Fibroblast of villous mesenchyme (primary cell): ENCODE data around the gene XCL2. TPM values are rescaled to one million over a fixed set of nuclear protein-coding genes. Genes with fewer than 3 reads are reported as not detected.
A peak's percentile ranks its signal among the peaks of the same experiment; 100 is the strongest.
"Not testable (repeated sequence)": the region's sequence is repeated elsewhere in the genome, so short reads cannot be mapped to it uniquely, and the experiment has no call there.

ENCODE experiments used
- DNase-seq: peaks from one replicate; pipeline ENCODE4 v3.0.0-alpha.2; 2010; ENCODE audit warnings: low read depth
- H3K4me3 ChIP-seq: 2 replicates; pipeline ENCODE4 v1.5.1; 2011; ENCODE audit warnings: low read depth, mild to moderate bottlenecking, low read length
- total RNA-seq: library from RNA; depleted of rRNA; stranded (reverse); fragments of >200 nt; gene quantifications from 2 replicates; pipeline ENCODE4 v1.2.3, GENCODE V29; 2012
- TF ChIP-seq, protein P1 (sequence below): IDR thresholded peaks from 2 replicates; pipeline ENCODE4 v1.5.1; 2012; ENCODE audit warnings: low read depth, mild to moderate bottlenecking, low read length; ENCODE audit not compliant: insufficient read depth

XCL2 gene
- total RNA-seq, 1 donor, result not detected

DNA sequence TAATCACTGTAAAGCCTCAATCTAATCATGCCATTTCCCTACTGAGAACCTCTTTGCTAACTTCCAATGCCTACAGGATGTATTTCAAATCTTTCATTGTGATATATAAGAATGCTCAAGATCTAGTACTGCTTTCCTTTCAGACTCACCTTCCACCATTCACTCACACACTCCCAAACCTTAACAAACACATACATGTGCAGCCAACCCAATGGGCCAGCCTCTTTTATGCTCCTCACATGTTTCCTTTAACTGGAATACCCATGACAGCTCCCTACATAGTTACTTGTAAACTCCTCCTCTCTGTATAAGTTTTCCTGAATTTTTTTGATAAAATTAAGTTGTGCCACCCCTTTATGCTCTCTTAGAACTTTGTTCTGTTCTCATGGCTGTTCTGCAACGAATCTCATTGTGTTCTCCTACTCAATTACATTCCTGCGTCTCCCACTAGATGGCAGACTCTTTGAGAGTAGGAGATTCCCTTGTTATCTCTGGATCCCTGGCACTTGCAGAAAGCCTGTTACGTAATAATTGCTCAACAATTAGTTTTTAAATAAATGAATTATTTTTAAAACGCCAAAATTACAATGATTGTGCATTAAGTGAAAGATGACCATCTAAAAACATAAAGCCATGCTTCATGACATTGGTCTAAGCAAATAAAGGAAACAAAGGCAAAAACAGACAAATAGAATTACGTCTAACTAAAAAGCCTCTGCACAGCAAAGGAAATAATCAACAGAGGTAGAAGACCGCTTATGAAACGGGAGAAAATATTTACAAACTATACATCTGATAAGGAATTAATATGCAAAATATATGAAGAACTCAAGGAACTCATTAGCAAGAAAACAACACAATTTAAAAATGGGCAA is 2.1 kb upstream of the XCL2 start:
- TF ChIP-seq, protein P1, sequence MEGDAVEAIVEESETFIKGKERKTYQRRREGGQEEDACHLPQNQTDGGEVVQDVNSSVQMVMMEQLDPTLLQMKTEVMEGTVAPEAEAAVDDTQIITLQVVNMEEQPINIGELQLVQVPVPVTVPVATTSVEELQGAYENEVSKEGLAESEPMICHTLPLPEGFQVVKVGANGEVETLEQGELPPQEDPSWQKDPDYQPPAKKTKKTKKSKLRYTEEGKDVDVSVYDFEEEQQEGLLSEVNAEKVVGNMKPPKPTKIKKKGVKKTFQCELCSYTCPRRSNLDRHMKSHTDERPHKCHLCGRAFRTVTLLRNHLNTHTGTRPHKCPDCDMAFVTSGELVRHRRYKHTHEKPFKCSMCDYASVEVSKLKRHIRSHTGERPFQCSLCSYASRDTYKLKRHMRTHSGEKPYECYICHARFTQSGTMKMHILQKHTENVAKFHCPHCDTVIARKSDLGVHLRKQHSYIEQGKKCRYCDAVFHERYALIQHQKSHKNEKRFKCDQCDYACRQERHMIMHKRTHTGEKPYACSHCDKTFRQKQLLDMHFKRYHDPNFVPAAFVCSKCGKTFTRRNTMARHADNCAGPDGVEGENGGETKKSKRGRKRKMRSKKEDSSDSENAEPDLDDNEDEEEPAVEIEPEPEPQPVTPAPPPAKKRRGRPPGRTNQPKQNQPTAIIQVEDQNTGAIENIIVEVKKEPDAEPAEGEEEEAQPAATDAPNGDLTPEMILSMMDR, result peak; percentile 50
- peak; percentile 59 for DNase-seq
- H3K4me3 ChIP-seq, result not testable (repeated sequence)

DNA sequence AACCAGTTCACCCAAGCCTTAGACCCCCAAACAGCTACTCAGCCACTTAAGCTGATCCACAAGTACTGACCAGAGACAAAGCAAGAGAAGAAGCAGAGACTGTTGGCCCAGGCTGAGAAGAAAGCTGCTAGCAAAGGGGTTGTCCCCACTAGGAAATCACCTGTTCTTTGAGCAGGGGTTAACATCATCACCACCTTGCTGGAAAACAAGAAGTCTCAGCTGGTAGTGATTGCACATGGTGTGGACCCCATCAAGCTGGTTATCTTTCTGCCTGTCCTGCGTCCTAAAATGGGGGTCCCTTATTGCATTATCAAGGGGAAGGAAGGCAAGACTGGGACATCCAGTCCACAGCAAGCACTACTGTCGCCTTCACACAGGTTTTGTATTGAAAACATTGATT is 819 bp downstream of the XCL2 start:
- not testable (repeated sequence) for DNase-seq, H3K4me3 ChIP-seq

DNA sequence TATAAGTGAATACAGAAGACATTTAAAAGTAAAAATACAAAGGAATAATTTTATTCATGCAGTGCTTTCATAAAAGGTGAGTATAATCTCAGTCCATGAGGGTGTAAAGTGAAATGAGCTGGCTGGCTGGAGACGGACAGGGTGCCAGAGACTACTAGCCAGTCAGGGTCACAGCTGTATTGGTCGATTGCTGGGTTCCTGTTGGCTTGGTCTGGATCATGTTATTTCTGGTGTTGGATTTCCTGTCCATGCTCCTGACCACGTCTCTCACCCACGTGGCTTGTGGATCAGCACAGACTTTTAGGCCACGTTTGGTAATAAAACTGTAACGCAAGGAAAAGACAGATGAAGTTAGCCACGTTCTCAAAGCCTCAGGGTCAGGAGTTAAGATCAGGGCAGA is 3.0 kb downstream of the XCL2 start:
- H3K4me3 ChIP-seq, result not testable (repeated sequence)
- DNase-seq, result peak; percentile 18

DNA sequence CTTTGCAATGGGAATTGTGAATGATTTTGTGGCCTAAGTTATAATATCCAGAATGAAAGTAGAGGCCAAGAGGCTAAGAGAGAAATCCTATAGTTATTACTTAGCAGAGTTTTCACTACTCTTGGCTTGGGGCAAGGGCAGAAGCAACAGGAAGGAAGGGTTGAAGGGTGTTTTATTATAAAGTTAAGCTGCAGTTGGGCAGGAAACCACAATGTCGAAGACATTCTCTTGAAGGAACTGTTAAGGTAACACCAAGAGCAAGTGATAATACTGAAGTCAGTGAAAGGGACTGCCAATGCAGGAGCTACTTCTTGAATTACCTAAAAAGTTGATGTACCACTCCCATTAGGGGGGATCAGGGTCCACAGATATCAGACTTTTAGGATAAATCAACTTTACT is 8.3 kb downstream of the XCL2 start:
- no peak for DNase-seq
- TF ChIP-seq, protein P1, result no peak
- H3K4me3 ChIP-seq, result no peak overlapping the region

DNA sequence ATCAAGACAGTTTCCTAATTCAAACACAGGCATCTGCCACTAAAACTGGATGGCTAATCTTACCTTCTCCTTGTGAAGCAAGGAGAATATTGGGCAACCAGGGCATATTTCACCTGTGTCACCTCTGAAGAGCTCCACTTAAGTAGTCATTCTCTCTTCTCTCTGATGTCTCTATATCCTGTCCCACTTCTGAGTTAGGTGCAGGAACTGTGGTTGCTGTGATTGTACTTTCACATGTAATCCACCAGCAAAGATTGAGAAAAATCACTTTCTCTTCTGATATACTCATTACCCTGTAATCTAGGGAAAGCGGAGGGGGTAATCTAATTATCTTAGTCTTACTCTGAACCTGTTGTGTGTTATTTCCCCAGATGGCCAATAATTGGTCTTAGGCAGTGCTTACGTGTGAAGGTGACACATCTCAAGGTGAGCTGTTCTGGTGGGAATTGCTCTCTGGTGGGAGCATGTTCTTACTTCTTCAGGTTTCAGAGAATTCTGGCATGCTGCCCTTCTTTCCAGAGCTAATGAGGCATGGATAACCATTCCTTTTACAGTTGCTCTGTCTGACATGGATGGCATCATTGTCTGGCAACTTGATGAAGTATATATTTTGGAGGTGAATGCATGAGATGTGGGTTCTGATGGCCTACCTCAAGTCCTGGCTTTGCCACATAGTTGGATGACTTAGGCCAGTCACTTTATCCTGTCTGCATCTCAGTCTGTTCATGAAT is 12.0 kb downstream of the XCL2 start:
- no peak overlapping the region for H3K4me3 ChIP-seq
- no peak for DNase-seq
- TF ChIP-seq, protein P1, result no peak

DNA sequence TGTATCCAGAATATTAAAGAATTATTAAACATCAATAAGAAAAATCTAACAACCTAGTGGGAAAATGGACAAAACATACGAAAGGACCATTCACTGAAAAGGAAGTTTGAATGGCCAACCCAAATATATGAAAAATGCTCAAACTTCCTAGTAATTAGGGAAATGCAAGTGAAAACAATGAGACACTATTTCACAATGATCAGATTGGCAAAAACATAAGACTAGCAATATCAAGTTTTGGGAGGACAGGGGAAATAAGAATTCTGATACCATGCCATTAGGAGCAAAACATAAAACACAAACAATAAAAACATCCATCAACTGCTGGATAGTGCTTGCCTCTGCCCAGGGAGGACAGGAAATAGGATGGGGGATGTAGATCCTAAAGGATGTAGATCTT is 14.3 kb downstream of the XCL2 start:
- TF ChIP-seq, protein P1, result no peak
- DNase-seq, result no peak
- H3K4me3 ChIP-seq, result no peak overlapping the region

DNA sequence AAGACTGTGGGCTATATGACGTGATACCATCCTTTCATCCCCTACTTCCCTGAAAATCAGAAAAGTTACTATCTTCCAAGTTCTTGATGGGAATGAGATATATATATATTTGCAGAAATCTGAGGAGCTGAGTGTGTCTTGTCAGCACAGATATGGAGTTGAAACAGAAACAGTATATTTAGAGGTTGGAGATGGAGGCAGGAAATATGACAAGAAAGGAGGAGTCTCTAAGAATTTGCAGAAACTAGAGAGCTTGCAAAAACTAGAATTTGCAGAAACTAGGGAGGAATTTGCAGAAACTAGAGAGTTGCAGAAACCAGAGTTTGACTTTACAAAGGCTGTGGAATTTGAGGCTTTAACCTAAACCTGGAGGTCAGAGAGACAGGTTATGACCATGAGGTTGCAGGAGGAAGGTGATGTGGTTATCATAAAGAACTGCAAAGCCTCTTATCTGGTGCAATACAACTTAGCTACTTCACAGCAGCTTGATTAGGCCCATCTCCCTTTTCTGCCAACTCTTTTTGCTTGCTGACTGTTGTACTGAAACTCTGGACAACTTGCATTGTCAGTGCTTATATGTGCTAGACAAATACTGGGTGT is 22.3 kb downstream of the XCL2 start:
- no peak for DNase-seq
- TF ChIP-seq, protein P1, result no peak
- no peak overlapping the region for H3K4me3 ChIP-seq
